HUDEP-2 (cell line): ENCODE data around the gene MT1G.
"Not testable (repeated sequence)": the region's sequence is repeated elsewhere in the genome, so short reads cannot be mapped to it uniquely, and the experiment has no call there.

Experiments used
- DNase-seq, 76 experiments: peaks; one replicate each; lab custom pipeline; 2025; ENCODE audit not compliant: unreplicated experiment in 76 of 76; lab: John Stamatoyannopoulos, UW

The MT1G gene

GRCh38 chr16:56623637-56624036, 44.2 kb downstream of the MT1G start:
- DNase-seq, result no peak

GRCh38 chr16:56623184-56623583, 44.7 kb downstream of the MT1G start:
- not testable (repeated sequence) for DNase-seq

- not testable (repeated sequence) for DNase-seq
These were observed 46.0 kb downstream of the MT1G start for GRCh38 chr16:56621665-56622445.

DNA sequence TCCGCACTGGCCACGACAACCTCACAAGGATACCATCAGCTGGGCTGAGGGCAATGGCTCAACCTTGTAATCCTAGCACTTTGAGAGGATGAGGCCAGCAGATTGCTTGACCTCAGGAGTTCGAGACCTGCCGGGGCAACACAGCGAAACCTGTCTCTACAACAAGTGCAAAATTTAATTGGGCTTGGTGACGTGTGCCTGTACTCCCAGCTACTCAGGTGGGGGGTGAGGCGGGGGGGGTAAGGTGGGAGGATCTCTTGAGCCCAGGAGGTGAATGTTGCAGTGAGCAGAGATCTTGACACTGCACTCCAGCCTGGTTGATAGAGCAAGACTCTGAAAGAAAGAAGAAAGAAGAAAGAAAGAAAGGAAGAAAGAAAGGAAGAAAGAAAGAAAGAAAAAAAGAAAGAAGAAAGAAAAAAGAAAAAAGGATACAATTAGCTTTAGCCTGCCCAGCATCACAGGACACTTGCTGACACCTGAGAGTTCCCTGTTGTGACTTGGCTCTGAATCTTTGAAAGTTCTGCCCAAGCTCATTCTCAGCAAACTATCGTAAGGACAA, 47.4 kb downstream of the MT1G start:
- no peak for DNase-seq

DNA sequence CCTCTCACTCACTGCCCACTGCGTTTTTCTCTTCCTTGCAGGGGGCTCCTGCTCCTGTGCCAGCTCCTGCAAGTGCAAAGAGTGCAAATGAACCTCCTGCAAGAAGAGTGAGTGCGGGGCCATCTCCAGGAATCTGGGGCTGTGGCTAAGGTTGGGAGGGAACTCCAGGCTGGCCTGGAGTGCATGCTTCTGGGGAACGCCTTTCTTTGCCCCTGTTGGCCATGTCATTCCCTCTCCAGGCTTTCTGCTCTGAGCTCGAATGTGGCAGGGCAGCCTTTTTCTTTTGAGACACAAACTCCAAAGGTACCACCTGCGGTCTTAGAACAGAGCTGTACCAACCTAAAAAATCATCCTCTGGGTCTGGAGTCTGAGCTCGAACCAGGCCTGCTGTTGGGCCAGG, 49.7 kb downstream of the MT1G start:
- DNase-seq, result no peak

GRCh38 chr16:56617212-56618085, 50.4 kb downstream of the MT1G start:
- DNase-seq, result no peak
